Cardiac fibroblast (primary cell): ENCODE measurements around the gene PLEKHG2.
A peak's percentile ranks its signal among the peaks of the same experiment; 100 is the strongest.
"Not testable (repeated sequence)": the region's sequence is repeated elsewhere in the genome, so short reads cannot be mapped to it uniquely, and the experiment has no call there.

ENCODE experiments used
- DNase-seq, 2 donors: peaks; one replicate each; pipeline versions ENCODE4 v3.0.0 to v3.0.0-alpha.2; 2010; ENCODE audit warnings: low read depth in 2 of 2
- H3K4me3 ChIP-seq, 2 donors: replicated peaks in 1 of 2; 1 replicate in 1 of 2; 2 replicates in 1 of 2; pipeline ENCODE4 v1.5.1; 2011; ENCODE audit warnings: low read depth in 2 of 2, low read length in 2 of 2, mild to moderate bottlenecking in 2 of 2, moderate library complexity in 1 of 2
- TF ChIP-seq, protein P1 (sequence below): IDR thresholded peaks from one replicate; pipeline ENCODE4 v1.5.1; 2011; ENCODE audit warnings: low read depth, mild to moderate bottlenecking, low read length, inconsistent platforms

The PLEKHG2 gene

GRCh38 chr19:39370735-39371134 lies 41.7 kb upstream of the PLEKHG2 start:
- no peak for DNase-seq
- no peak overlapping the region for H3K4me3 ChIP-seq
- TF ChIP-seq, protein P1, sequence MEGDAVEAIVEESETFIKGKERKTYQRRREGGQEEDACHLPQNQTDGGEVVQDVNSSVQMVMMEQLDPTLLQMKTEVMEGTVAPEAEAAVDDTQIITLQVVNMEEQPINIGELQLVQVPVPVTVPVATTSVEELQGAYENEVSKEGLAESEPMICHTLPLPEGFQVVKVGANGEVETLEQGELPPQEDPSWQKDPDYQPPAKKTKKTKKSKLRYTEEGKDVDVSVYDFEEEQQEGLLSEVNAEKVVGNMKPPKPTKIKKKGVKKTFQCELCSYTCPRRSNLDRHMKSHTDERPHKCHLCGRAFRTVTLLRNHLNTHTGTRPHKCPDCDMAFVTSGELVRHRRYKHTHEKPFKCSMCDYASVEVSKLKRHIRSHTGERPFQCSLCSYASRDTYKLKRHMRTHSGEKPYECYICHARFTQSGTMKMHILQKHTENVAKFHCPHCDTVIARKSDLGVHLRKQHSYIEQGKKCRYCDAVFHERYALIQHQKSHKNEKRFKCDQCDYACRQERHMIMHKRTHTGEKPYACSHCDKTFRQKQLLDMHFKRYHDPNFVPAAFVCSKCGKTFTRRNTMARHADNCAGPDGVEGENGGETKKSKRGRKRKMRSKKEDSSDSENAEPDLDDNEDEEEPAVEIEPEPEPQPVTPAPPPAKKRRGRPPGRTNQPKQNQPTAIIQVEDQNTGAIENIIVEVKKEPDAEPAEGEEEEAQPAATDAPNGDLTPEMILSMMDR: no peak

DNA sequence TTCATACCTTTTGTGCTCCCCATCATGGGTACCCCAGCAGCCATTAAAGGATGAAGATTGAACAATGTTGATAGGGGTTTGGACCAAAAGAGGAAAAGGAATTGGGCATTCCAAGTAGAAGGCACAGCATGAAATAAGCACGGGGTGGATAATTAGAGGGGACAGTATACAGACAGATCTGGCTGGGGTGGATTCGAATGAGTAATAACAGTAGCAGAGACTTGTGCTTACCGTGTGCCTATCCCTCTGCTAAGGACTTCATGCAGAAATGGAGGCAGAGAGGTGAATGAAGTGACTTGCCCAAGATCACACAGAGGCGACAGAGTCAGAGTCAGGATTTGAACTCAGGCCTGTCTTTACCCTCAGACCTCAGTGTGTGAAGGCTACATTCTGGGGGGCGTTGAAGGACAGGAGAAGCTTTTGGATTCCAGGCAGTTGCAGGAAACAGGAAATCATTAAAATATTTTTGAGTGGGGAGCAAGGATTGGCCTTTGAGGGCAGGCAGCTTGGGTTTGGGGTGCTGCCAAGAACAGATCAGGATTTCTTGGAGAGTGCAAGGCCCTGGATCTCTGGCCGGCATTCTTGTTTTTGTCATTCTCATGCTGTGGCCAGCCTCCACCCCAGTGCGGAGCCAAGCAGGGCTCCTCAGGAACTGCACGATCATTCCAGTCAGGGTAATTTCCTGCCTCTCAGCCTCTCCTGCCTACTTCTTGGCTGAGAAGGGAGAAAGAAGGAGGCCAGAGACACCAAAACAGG lies 40.2 kb upstream of the PLEKHG2 start:
- TF ChIP-seq, protein P1: no peak
- DNase-seq: peak; percentile 91 to 99
- no peak overlapping the region for H3K4me3 ChIP-seq

GRCh38 chr19:39372941-39373340 lies 39.5 kb upstream of the PLEKHG2 start:
- DNase-seq: peak; percentile 34 to 72
- H3K4me3 ChIP-seq: no peak overlapping the region
- TF ChIP-seq, protein P1: no peak

GRCh38 chr19:39375929-39376328 lies 36.5 kb upstream of the PLEKHG2 start:
- TF ChIP-seq, protein P1: no peak
- H3K4me3 ChIP-seq: no peak overlapping the region
- no peak for DNase-seq

DNA sequence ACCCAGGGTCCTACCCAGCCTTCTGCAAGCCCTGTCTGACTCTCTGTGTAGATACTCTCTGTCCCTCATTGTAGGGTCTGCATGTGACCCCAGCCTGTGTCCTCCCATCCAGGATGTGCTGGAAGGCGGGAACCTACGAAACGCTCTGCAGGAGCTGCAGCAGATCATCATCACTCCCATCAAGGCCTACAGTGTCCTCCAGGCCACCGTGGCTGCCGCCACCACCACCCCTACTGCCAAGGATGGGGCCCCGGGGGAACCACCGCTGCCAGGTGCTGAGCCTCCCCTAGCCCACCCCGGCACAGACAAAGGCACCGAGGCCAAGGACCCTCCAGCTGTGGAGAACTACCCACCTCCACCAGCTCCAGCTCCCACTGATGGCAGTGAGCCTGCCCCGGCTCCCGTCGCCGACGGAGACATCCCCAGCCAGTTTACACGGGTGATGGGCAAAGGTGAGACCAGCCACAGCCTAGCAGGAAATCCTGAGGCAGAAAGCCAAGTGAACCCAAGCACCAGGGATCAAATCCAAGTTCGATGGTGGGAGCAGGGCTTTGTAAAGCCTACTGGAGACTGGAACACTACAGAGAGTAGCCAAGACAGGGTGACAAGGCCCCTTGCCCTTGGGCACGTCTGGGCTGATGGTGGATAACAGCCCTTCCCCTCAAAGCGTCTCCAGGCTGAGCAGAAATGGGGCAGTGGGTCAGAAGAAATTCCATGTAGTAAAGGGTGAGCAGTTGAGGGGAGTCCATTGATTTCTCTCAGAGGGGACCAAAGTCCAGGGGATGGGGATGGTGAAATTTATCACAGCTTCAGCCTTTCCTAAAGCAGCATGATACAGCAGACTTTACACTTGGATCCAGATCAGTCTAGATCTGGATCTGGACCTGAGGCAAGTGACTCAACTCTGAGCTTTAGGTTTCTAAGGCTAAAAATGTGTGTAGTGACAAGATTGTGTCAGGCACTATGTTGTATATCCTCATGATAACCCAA lies 34.8 kb upstream of the PLEKHG2 start:
- no peak for DNase-seq
- no peak overlapping the region for H3K4me3 ChIP-seq
- TF ChIP-seq, protein P1: no peak

GRCh38 chr19:39379366-39379765 lies 33.1 kb upstream of the PLEKHG2 start:
- DNase-seq: not testable (repeated sequence)

DNA sequence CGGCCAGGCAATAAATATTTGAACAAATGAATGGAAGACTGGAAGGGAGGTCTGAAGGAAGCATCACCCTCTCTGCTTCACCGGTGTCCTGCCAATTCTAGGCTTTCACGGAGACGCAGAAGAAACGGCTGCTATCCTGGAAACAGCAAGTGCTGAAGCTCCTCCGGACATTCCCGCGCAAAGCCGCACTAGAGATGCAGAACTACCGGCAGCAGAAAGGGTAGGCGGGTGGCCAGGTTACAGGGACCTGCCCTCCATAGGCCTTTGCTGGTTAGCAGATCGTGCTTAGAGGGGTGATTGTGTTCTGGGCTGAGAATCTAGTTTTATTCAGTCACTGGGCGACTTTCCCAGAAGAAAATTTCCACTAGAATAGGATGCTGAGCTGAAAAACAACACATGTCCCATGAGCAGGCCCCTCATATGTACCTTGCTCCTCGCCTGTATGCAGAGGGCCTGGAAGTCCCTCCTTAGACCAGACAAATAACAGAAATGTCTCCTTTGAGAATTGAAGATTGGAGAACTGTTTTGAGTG lies 32.5 kb upstream of the PLEKHG2 start:
- no peak for DNase-seq
- TF ChIP-seq, protein P1: no peak
- H3K4me3 ChIP-seq: no peak overlapping the region

More at GRCh38 chr19:39379366-39379765, 33.1 kb upstream of the PLEKHG2 start:
- H3K4me3 ChIP-seq: not testable (repeated sequence)
